GM18867 (cell line): ENCODE results near the gene IDNK.

Experiments used
- ATAC-seq: cut with Tn5 transposase; IDR thresholded peaks from one replicate; pipeline ENCODE4 v1.9.1; 2021; ENCODE audit warnings: mild to moderate bottlenecking, moderate library complexity; ENCODE audit not compliant: unreplicated experiment

IDNK gene

GRCh38 chr9:83681490-83681889, 58.5 kb downstream of the IDNK start:
- ATAC-seq, result no peak

- no peak for ATAC-seq
Observed at GRCh38 chr9:83688921-83689320, 66.0 kb downstream of the IDNK start.

GRCh38 chr9:83691492-83691891, 68.5 kb downstream of the IDNK start:
- no peak for ATAC-seq
